Stomach (tissue), 9 donors: ENCODE measurements around the gene ERI3. TPM values are rescaled to one million over a fixed set of nuclear protein-coding genes. Genes with fewer than 3 reads are reported as not detected.
A peak's percentile ranks its signal among the peaks of the same experiment; 100 is the strongest.

Experiments
- DNase-seq, 2 donors: peaks; one replicate each; pipeline versions ENCODE4 v3.0.0 to v3.0.0-alpha.2; 2013 to 2019
- H3K27ac ChIP-seq, 5 donors: fragments of 200-600 bp in 4 of 5; sonication (generic) in 4 of 5; one replicate each; pipeline ENCODE4 v1.5.1; 2013 to 2019; ENCODE audit warnings: mild to moderate bottlenecking in 1 of 5, moderate library complexity in 1 of 5
- H3K27me3 ChIP-seq, 3 donors: fragments of 200-600 bp; sonication (generic); one replicate each; pipeline ENCODE4 v1.5.1; 2017 to 2019; ENCODE audit warnings: mixed run types in 1 of 3
- H3K36me3 ChIP-seq, 4 donors: fragments of 200-600 bp; sonication (generic); 1 replicate in 3 of 4; 2 replicates in 1 of 4; pipeline ENCODE4 v1.5.1; 2016 to 2019
- H3K4me1 ChIP-seq, 4 donors: fragments of 200-600 bp; sonication (generic); one replicate each; pipeline ENCODE4 v1.5.1; 2016 to 2019
- H3K4me3 ChIP-seq, 4 donors: fragments of 200-600 bp; sonication (generic) in 3 of 4; one replicate each; pipeline ENCODE4 v1.5.1; 2016 to 2019; ENCODE audit warnings: mild to moderate bottlenecking in 1 of 4
- H3K9me3 ChIP-seq, 4 donors: fragments of 200-600 bp; sonication (generic); one replicate each; pipeline ENCODE4 v1.5.1; 2016 to 2019
- EP300 ChIP-seq: sonication (generic); formaldehyde crosslinking; IDR thresholded peaks from one replicate; pipeline ENCODE4 v1.6.1; 2017; ENCODE audit warnings: antibody characterized with exemption
- POLR2A ChIP-seq, 4 donors: fragments of 450-650 bp; IDR thresholded peaks; one replicate each; pipeline ENCODE4 v1.6.1; 2016; ENCODE audit warnings: antibody characterized with exemption in 4 of 4, control low read depth in 2 of 4, mild to moderate bottlenecking in 1 of 4, moderate library complexity in 1 of 4
- POLR2AphosphoS5 ChIP-seq, 3 donors: sonication (generic); formaldehyde crosslinking; IDR thresholded peaks; one replicate each; pipeline ENCODE4 v1.6.1; 2016; ENCODE audit warnings: antibody characterized with exemption in 3 of 3
- WGBS, 5 donors: extraction: QIAGEN DNeasy Blood & Tissue Kit in 3 of 5; methylation state at CpG; one replicate each; pipeline versions ENCODE4 v1.1.5 to v1.1.7; 2013 to 2018; 5-methylcytosine and 5-hydroxymethylcytosine counted together
- intact Hi-C: fragments of 100-400 bp; cut with DNase I; formaldehyde crosslinking; loops from one replicate; pipeline ENCODE4 v1.15.1; 2023; ENCODE audit warnings: low total_unique reads
- polyA plus RNA-seq, 3 donors: library from polyadenylated mRNA; stranded (reverse); fragments of 200-250 nt; gene quantifications; one replicate each; pipeline ENCODE4 v1.2.3, GENCODE V29; 2013
- total RNA-seq, 5 donors: library from RNA; depleted of rRNA; stranded (reverse); fragments of >200 nt; gene quantifications; one replicate each; pipeline versions ENCODE4 v1.1.0 to v1.2.3, GENCODE V29; 2014 to 2016
- TF ChIP-seq, protein P1 (sequence below), 7 experiments: fragments of 450-650 bp in 4 of 7; fragments of 200-600 bp in 3 of 7; sonication (generic) in 3 of 7; IDR thresholded peaks; one replicate each; pipeline ENCODE4 v1.5.1; 2016 to 2019; ENCODE audit warnings: antibody characterized with exemption in 7 of 7, control low read depth in 2 of 7, mild to moderate bottlenecking in 1 of 7
- donor health status: healthy with polysubstance abuse.
- donor health status: Bipolar disorder and iron deficiency.
- donor health status: healthy.

Gene ERI3
- total and polyA plus RNA-seq, 8 donors: 18.7 to 110 (median 30.1) TPM

DNA sequence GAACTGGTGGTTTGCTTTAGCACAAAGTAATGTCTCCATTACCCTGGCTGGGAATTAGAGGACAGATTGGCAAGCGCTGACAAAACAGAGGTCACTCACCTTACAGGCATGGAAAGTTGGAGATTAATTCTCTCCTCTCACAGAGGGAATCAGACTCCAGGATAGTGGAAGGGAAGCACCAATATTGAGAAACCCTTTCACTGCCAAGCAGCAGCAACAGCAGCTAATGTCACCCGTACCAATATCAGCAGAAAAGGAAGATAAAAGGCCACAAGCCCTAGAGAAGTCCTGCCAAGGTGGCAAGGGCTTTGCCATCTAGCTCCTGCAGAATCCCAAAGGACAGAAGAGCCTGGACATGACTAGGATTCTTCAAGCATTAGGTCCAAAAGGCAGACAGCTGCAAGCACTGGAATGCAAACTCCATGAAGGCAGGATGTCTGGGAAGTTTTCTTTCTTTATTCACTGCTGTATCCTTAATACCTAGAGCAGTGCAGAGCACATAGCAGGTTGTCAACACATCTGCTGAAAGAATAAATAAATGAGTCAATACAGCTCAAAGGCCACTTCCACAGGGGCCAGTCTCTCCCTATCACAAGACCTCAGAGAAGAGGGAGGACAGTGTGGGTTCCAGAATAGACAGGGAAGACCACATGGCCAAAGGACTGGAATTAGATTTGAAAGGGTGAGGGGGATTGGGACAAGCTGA is 57.2 kb downstream of the ERI3 start:
- DNase-seq: no peak
- H3K4me3 ChIP-seq: no peak overlapping the region
- 75 to 90% (median 81%) methylated on average over 2 of the region's 2 CpGs for WGBS, 5 donors
- TF ChIP-seq POLR2AphosphoS5 (IDR thresholded peaks at IDR 0.05) (no peak), POLR2A (IDR thresholded peaks at IDR 0.05) (no peak)
- TF ChIP-seq, protein P1, sequence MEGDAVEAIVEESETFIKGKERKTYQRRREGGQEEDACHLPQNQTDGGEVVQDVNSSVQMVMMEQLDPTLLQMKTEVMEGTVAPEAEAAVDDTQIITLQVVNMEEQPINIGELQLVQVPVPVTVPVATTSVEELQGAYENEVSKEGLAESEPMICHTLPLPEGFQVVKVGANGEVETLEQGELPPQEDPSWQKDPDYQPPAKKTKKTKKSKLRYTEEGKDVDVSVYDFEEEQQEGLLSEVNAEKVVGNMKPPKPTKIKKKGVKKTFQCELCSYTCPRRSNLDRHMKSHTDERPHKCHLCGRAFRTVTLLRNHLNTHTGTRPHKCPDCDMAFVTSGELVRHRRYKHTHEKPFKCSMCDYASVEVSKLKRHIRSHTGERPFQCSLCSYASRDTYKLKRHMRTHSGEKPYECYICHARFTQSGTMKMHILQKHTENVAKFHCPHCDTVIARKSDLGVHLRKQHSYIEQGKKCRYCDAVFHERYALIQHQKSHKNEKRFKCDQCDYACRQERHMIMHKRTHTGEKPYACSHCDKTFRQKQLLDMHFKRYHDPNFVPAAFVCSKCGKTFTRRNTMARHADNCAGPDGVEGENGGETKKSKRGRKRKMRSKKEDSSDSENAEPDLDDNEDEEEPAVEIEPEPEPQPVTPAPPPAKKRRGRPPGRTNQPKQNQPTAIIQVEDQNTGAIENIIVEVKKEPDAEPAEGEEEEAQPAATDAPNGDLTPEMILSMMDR (IDR thresholded peaks at IDR 0.05): no peak
- H3K9me3 ChIP-seq: no peaks in the 10 kb centered on the region
- H3K4me1 ChIP-seq: peaks cover 7 to 17% (median 10%) of the 10 kb centered on the region in 4 donors
- intact Hi-C loops: no loop called here
- no peak overlapping the region for H3K27ac ChIP-seq
- peaks cover 13 to 86% (median 79%) of the 10 kb centered on the region in 4 donors for H3K36me3 ChIP-seq
- H3K27me3 ChIP-seq: no peaks in the 10 kb centered on the region

- H3K36me3 ChIP-seq: peaks cover 7 to 85% (median 77%) of the 10 kb centered on the region in 4 donors
- intact Hi-C loops: no loop called here
- DNase-seq: no peak
- H3K4me1 ChIP-seq: peaks cover 7 to 17% (median 10%) of the 10 kb centered on the region in 4 donors
- no peak overlapping the region for H3K27ac ChIP-seq
- H3K27me3 ChIP-seq: no peaks in the 10 kb centered on the region
- H3K4me3 ChIP-seq: no peak overlapping the region
- WGBS, 5 donors: 67 to 83% (median 78%) methylated on average over 7 of the region's 7 CpGs
- H3K9me3 ChIP-seq: no peaks in the 10 kb centered on the region
- TF ChIP-seq POLR2A (IDR thresholded peaks at IDR 0.05) (no peak), POLR2AphosphoS5 (IDR thresholded peaks at IDR 0.05) (no peak)
Observed at GRCh38 chr1:44296806-44297205, 58.3 kb downstream of the ERI3 start.

DNA sequence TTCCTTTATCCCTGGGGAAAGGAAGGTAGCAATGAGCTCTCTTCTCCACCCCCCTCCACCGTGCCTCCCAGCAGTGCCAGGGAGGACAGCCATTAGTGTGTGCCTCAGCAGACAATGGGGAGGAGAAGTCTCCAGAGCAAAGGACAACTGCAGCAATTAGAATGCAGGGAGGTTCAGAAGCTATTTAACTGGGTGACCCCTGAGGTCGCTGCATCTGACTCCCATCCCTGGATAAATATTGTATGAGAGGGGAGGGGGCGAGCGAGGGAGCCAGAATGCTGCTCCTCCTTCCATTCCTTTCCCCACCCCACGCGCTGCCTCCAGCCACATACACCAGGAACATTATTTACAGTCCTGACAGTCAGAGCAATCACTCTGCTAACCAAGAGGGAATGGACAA is 59.0 kb downstream of the ERI3 start:
- Histone ChIP-seq H3K27ac (no peak overlapping the region), H3K4me1 (peaks cover 7 to 17% (median 10%) of the 10 kb centered on the region in 4 donors), H3K4me3 (no peak overlapping the region), H3K27me3 (no peaks in the 10 kb centered on the region), H3K9me3 (no peaks in the 10 kb centered on the region), H3K36me3 (peaks cover 7 to 85% (median 77%) of the 10 kb centered on the region in 4 donors)
- 78 to 87% (median 80%) methylated on average over 6 of the region's 6 CpGs for WGBS, 5 donors
- intact Hi-C loops: no loop called here
- TF ChIP-seq, protein P1 (IDR thresholded peaks at IDR 0.05): no peak
- TF ChIP-seq POLR2AphosphoS5 (IDR thresholded peaks at IDR 0.05): no peak
- no peak for TF ChIP-seq POLR2A (IDR thresholded peaks at IDR 0.05)
- TF ChIP-seq EP300: no peak
- DNase-seq: no peak

DNA sequence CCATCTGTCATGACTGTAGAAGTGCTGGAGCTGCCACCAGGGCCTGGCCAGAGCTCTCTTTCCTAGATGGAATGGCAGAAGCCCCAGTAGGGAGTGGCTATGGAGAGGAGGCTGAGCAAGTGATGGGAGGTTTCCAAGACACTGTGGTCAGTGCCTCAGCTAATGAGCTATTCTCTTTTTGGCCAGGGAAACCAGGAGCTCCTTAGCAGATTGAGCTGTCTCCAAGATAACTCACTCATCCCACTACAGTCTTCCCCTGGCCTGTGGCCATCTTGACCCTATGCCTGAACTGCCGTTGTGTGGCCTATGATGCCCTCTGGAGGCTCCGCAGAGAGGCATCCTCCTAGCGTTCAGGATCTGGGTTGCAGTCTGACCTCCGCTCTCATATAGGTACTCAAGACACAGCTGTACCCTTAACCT is 60.5 kb downstream of the ERI3 start:
- 62 to 80% (median 75%) methylated on average over 4 of the region's 4 CpGs for WGBS, 5 donors
- TF ChIP-seq POLR2AphosphoS5 (IDR thresholded peaks at IDR 0.05): no peak
- TF ChIP-seq, protein P1 (IDR thresholded peaks at IDR 0.05): peak in 2 of 7 experiments; percentile 6 to 11
- Histone ChIP-seq H3K4me3 (no peak overlapping the region), H3K4me1 (peaks cover 7 to 17% (median 10%) of the 10 kb centered on the region in 4 donors), H3K36me3 (peaks cover 7 to 82% (median 77%) of the 10 kb centered on the region in 4 donors), H3K27ac (no peak overlapping the region), H3K9me3 (no peaks in the 10 kb centered on the region), H3K27me3 (no peaks in the 10 kb centered on the region)
- intact Hi-C loops: no loop called here
- peak; percentile 29 to 57 for DNase-seq

DNA sequence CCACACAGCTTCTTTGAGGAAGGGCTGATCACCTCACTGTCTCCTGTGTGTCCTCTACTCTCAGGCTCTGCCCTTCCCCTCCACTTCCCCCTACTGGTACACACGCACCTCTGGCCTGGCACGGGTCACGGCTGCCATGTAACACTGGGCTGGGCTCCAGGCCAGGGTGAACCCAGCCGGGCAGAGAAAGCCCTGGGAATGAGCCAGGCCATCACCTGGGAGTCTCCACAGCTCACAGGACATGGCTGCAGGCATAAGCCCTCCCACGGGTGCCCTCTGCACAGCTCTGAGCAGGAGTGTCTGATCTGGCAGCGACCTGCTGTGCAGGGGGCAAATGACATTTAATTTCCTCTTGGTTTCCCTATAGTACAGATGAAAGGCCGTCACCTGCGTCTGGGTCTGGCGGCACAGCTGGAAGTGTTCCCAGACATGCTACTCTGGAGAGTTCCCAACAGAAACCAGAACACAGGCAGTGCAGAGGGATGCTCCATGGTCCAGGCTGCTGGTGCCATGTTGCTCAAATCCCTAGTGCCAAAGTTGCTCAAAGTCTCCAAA is 61.2 kb downstream of the ERI3 start:
- 24 to 38% (median 37%) methylated on average over 4 to 9 of the region's 9 CpGs for WGBS, 5 donors
- intact Hi-C loops: no loop called here
- DNase-seq: peak in 1 of 2 donors; percentile 75
- Histone ChIP-seq H3K9me3 (no peaks in the 10 kb centered on the region), H3K4me1 (peaks cover 7 to 17% (median 10%) of the 10 kb centered on the region in 4 donors), H3K27me3 (no peaks in the 10 kb centered on the region), H3K36me3 (peaks cover 7 to 77% (median 74%) of the 10 kb centered on the region in 4 donors), H3K4me3 (no peak overlapping the region), H3K27ac (peak overlapping the region in 2 of 5 donors; percentile 1 to 18)
- no peak for TF ChIP-seq POLR2A (IDR thresholded peaks at IDR 0.05)
